Mesothelial cell of epicardium (in vitro differentiated cells): ENCODE measurements around the gene PVALEF. TPM values are rescaled to one million over a fixed set of nuclear protein-coding genes. Genes with fewer than 3 reads are reported as not detected.

ENCODE experiments used
- DNase-seq, 2 experiments: peaks; one replicate each; pipeline ENCODE4 v3.0.0; 2021; ENCODE audit warnings: low spot score in 2 of 2; ENCODE audit not compliant: unreplicated experiment in 2 of 2
- H3K27ac Mint-ChIP-seq: 2 replicates; pipeline ENCODE4 v1.8.0; 2021; ENCODE audit warnings: mixed read lengths
- H3K27me3 Mint-ChIP-seq: 2 replicates; pipeline ENCODE4 v1.8.0; 2021; ENCODE audit warnings: low read depth, mixed read lengths
- H3K36me3 Mint-ChIP-seq: 2 replicates; pipeline ENCODE4 v1.8.0; 2021; ENCODE audit warnings: mixed read lengths
- H3K4me1 Mint-ChIP-seq: 2 replicates; pipeline ENCODE4 v1.8.0; 2021; ENCODE audit warnings: mixed read lengths
- H3K4me3 Mint-ChIP-seq: 2 replicates; pipeline ENCODE4 v1.8.0; 2021; ENCODE audit warnings: mild to moderate bottlenecking, moderate library complexity, mixed read lengths
- H3K9me3 Mint-ChIP-seq: 2 replicates; pipeline ENCODE4 v1.8.0; 2021; ENCODE audit warnings: mixed read lengths
- total RNA-seq: library from RNA; stranded (reverse); gene quantifications from 3 replicates; pipeline ENCODE4 v1.2.1, GENCODE V29; 2021
- TF ChIP-seq, protein P1 (sequence below): fragments of 200-600 bp; sonication (generic); IDR thresholded peaks from one replicate; pipeline ENCODE4 v1.5.0; 2021; ENCODE audit warnings: antibody characterized with exemption; ENCODE audit not compliant: unreplicated experiment

Gene PVALEF
- total RNA-seq, 1 donor from 2014 or later: 0.22 TPM

DNA sequence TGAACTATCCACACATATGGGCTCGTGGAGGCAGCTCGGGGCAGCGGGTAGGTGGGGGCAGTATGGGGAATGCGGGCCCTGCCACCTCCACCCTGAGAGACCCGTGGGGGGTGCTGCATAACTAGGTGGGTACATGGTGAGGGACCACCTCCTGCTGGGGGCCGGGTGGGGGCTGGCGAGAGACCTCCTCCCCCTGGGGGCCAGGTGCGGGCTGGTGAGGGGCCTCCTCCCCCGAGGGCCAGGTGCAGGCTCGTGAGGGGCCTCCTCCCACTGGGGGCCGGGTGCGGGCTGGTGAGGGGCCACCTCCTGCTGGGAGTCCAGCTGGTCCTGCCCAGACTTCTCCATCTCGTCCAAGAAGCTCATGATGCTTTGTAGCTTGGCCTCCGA, 32.1 kb downstream of the PVALEF start:
- DNase-seq: no peak
- Mint-ChIP-seq H3K4me1 (no peaks in the 10 kb centered on the region), H3K4me3 (no peak overlapping the region)

DNA sequence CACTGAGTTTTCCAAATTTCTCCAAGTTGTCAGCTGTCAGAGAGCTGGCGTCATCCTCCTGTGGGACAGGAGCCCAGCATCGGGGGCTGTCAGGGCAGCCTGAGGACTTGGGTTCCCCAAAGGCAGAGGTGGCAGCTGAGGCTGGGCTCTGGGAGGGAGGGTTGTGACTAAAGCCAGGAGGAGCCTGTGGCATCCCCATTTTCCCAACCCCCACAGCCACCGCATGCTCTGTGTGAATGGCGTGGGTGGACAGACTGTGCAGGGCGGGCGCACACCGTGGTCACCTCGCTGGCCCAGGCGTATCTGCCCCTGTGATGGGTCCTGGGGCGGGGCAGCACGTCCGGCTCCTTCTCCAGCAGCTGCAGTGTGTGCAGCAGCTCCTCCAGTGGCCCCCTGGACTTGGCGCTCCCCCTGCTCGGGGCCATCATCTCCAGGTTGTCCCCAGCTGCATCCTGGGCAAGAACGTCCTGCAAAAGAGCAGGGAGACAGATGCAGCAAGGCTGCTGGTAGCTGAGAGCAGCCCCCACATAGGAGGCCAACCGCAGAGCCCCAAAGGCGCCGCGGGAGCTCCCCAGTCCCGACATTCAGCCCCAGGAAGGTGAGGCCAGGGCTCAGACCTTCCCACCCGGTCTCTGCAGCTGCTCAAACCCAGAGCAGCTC, 32.7 kb downstream of the PVALEF start:
- no peaks in the 10 kb centered on the region for H3K4me1 Mint-ChIP-seq
- no peak overlapping the region for H3K27ac Mint-ChIP-seq

More for the DNA sequence above, 32.1 kb downstream of the PVALEF start:
- Mint-ChIP-seq H3K27me3 (no peaks in the 10 kb centered on the region), H3K27ac (no peak overlapping the region), H3K9me3 (no peaks in the 10 kb centered on the region), H3K36me3 (peaks cover 2% of the 10 kb centered on the region)
- TF ChIP-seq, protein P1, sequence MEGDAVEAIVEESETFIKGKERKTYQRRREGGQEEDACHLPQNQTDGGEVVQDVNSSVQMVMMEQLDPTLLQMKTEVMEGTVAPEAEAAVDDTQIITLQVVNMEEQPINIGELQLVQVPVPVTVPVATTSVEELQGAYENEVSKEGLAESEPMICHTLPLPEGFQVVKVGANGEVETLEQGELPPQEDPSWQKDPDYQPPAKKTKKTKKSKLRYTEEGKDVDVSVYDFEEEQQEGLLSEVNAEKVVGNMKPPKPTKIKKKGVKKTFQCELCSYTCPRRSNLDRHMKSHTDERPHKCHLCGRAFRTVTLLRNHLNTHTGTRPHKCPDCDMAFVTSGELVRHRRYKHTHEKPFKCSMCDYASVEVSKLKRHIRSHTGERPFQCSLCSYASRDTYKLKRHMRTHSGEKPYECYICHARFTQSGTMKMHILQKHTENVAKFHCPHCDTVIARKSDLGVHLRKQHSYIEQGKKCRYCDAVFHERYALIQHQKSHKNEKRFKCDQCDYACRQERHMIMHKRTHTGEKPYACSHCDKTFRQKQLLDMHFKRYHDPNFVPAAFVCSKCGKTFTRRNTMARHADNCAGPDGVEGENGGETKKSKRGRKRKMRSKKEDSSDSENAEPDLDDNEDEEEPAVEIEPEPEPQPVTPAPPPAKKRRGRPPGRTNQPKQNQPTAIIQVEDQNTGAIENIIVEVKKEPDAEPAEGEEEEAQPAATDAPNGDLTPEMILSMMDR: no peak

DNA sequence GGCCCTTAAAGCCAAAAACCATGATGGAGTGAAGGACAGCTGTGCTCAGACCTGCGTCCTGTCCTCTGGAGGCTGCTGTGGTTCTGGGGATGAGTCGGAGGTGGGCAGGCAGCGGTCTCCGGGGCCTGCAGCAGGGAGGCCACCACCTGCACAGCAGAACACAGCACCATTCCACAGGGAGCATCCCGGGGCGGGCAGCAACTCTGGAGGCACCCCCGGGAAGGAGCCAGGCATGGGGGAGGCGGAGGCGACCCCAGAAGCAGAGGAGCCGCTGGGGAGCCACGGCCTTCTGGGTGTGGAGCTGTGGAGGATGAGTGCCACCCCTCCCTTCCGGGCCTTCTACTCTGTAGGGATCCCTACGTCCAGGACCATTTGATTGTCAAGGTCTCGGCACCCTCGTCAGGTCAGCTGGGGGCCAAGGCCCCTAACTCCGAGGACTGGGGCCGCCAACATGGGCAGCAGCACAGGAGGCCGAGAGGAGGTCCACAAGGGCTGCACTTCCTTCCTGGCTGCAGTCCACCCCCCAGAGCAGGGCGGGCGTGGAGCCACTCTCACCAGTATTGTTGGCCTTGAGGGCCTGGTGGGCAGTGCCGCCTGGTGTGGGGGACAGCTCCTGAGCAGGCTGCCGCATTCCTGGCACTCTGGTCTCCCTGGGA, 33.6 kb downstream of the PVALEF start:
- Mint-ChIP-seq H3K4me3 (no peak overlapping the region), H3K4me1 (no peaks in the 10 kb centered on the region), H3K9me3 (no peaks in the 10 kb centered on the region), H3K27ac (no peak overlapping the region), H3K36me3 (peaks cover 2% of the 10 kb centered on the region), H3K27me3 (no peaks in the 10 kb centered on the region)
- no peak for DNase-seq
- TF ChIP-seq, protein P1: no peak

More for the DNA sequence above, 32.7 kb downstream of the PVALEF start:
- H3K9me3 Mint-ChIP-seq: no peaks in the 10 kb centered on the region
- H3K4me3 Mint-ChIP-seq: no peak overlapping the region
- TF ChIP-seq, protein P1: no peak
- H3K27me3 Mint-ChIP-seq: no peaks in the 10 kb centered on the region
- H3K36me3 Mint-ChIP-seq: peaks cover 2% of the 10 kb centered on the region
- DNase-seq: peak in 1 of 2 experiments; percentile 12

DNA sequence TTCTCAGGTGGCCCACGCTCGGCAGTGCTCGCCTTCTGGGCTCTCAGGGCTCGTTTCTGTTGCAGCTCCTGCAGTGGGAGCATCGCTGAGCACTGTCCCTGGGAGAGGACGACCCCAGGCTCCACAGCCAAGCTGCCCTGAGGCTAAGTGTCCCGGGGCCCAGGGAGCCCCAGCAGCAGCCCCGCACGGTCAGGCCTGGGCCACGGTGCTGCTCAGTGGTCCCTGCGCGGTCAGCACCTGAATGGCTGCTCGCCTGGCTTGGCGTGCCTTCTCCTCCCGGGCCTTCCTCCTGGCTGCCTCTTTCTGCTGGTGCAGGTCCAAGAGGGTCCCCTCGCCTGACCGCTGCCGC, 34.1 kb downstream of the PVALEF start:
- Mint-ChIP-seq H3K9me3 (no peaks in the 10 kb centered on the region), H3K36me3 (peaks cover 2% of the 10 kb centered on the region), H3K27me3 (no peaks in the 10 kb centered on the region), H3K27ac (no peak overlapping the region), H3K4me1 (no peaks in the 10 kb centered on the region), H3K4me3 (no peak overlapping the region)
- TF ChIP-seq, protein P1: no peak
- no peak for DNase-seq

DNA sequence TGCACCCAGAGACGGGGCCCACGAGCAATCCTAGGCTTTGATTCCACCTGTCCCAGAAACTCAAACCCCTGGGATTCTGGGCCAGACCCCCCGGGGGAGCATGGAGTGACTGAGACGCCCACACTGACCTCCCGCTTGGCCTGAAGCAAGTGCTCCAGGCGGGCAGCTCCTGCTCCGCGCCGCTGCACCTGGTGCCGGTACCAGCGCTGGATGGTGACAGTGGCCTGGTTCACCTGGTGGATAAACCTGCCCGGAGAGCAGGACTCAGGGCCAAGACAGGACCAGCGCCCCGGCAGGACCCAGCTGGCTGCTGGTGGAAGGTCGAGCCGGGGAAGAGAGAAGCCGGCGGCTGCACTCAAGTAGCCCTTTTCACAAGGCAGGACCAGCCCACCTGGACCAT, 34.9 kb downstream of the PVALEF start:
- no peaks in the 10 kb centered on the region for H3K27me3 Mint-ChIP-seq
- no peaks in the 10 kb centered on the region for H3K9me3 Mint-ChIP-seq
- DNase-seq: no peak
- no peaks in the 10 kb centered on the region for H3K4me1 Mint-ChIP-seq
- TF ChIP-seq, protein P1: no peak
- H3K4me3 Mint-ChIP-seq: no peak overlapping the region
- H3K27ac Mint-ChIP-seq: no peak overlapping the region
- peaks cover 2% of the 10 kb centered on the region for H3K36me3 Mint-ChIP-seq
